Suprapubic skin (tissue), 3 donors: ENCODE measurements around the gene PDE4D.

Experiments used
- POLR2A ChIP-seq, 2 donors: fragments of 450-650 bp; IDR thresholded peaks; one replicate each; pipeline ENCODE4 v1.6.1; 2017; ENCODE audit warnings: antibody characterized with exemption in 2 of 2, mild to moderate bottlenecking in 2 of 2, moderate library complexity in 2 of 2
- TF ChIP-seq, protein P1 (sequence below), 2 donors: fragments of 200-600 bp in 1 of 2; fragments of 450-650 bp in 1 of 2; sonication (generic) in 1 of 2; IDR thresholded peaks; one replicate each; pipeline ENCODE4 v1.5.1; 2016 to 2019; ENCODE audit warnings: antibody characterized with exemption in 2 of 2, mild to moderate bottlenecking in 1 of 2, moderate library complexity in 1 of 2

DNA sequence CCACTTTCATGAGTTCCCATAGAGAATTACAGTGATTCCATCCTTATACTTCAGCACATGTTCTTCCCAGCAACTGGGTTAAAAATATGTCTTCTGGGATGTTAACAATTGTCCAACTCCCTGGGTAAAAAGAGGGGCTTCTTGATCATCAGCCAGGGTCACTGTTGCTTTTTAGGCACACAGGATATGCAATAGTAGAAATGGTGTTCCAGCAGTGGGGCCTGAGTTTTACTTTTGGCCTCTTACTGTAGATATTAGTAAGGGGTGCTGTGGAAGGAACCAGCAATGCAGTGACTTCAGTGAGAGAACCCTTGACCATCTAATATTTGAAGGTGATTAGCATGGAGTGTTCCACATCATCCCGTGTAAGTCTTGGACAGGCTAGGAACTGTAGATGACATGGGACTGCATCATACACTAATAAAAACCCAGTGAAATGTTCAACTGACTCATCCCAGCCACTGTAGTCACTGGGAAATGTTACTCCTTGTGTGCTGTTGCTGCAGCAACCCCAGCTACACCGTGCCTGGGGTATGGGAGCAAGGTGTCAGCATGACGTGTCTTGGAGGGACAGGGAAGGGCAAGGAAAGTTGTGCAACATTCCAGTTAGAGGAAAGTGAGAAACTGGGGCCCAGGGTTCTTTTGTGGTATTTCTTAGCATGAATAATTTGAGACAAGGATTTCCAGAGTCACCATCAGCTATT is 699.8 kb downstream of the PDE4D start:
- TF ChIP-seq POLR2A (IDR thresholded peaks at IDR 0.05), result no peak
- TF ChIP-seq, protein P1, sequence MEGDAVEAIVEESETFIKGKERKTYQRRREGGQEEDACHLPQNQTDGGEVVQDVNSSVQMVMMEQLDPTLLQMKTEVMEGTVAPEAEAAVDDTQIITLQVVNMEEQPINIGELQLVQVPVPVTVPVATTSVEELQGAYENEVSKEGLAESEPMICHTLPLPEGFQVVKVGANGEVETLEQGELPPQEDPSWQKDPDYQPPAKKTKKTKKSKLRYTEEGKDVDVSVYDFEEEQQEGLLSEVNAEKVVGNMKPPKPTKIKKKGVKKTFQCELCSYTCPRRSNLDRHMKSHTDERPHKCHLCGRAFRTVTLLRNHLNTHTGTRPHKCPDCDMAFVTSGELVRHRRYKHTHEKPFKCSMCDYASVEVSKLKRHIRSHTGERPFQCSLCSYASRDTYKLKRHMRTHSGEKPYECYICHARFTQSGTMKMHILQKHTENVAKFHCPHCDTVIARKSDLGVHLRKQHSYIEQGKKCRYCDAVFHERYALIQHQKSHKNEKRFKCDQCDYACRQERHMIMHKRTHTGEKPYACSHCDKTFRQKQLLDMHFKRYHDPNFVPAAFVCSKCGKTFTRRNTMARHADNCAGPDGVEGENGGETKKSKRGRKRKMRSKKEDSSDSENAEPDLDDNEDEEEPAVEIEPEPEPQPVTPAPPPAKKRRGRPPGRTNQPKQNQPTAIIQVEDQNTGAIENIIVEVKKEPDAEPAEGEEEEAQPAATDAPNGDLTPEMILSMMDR (IDR thresholded peaks at IDR 0.05), result no peak
